ENCODE results near the gene CANT1. TPM values are rescaled to one million over a fixed set of nuclear protein-coding genes. Genes with fewer than 3 reads are reported as not detected.

The CANT1 gene
- total RNA-seq, 1 experiment from 2014 or later = 95.7 TPM

- CTCF ChIA-PET = no interaction called here
- Mint-ChIP-seq H3K27me3 (ENCODE audit: unreplicated experiment) (peaks cover 91% of the 10 kb centered on the region), H3K9me3 (ENCODE audit: low read depth, unreplicated experiment) (peaks cover 4% of the 10 kb centered on the region), H3K36me3 (ENCODE audit: insufficient read depth, unreplicated experiment) (peaks cover 19% of the 10 kb centered on the region), H3K4me1 (ENCODE audit: low read depth, unreplicated experiment) (peaks cover 27% of the 10 kb centered on the region), H3K4me3 (ENCODE audit: low read depth, unreplicated experiment) (no peak overlapping the region), H3K27ac (ENCODE audit: unreplicated experiment) (no peak overlapping the region)
- no TSS peak for BruUV-seq (replicated peaks)
- no peak for TF ChIP-seq CTCF (IDR thresholded peaks at IDR 0.05; ENCODE audit: unreplicated experiment)
- intact Hi-C loops (cut with micrococcal nuclease; ENCODE audit: unreplicated experiment) = no loop called here
- no peak for DNase-seq
These were observed 37.8 kb upstream of the CANT1 start for GRCh38 chr17:79047291-79047920.

GRCh38 chr17:79046916-79047280 is 37.3 kb upstream of the CANT1 start:
- no peak for TF ChIP-seq CTCF (IDR thresholded peaks at IDR 0.05; ENCODE audit: unreplicated experiment)
- Mint-ChIP-seq H3K27me3 (ENCODE audit: unreplicated experiment) (peaks cover 86% of the 10 kb centered on the region), H3K27ac (ENCODE audit: unreplicated experiment) (no peak overlapping the region), H3K4me1 (ENCODE audit: low read depth, unreplicated experiment) (peaks cover 27% of the 10 kb centered on the region), H3K9me3 (ENCODE audit: low read depth, unreplicated experiment) (peaks cover 4% of the 10 kb centered on the region), H3K36me3 (ENCODE audit: insufficient read depth, unreplicated experiment) (peaks cover 23% of the 10 kb centered on the region), H3K4me3 (ENCODE audit: low read depth, unreplicated experiment) (no peak overlapping the region)
- intact Hi-C loops (cut with micrococcal nuclease; ENCODE audit: unreplicated experiment) = no loop called here
- no TSS peak for BruUV-seq (replicated peaks)
- CTCF ChIA-PET = no interaction called here
- no peak for DNase-seq

- H3K9me3 Mint-ChIP-seq (ENCODE audit: low read depth, unreplicated experiment) = peaks cover 4% of the 10 kb centered on the region
- DNase-seq = no peak
- intact Hi-C loops (cut with micrococcal nuclease; ENCODE audit: unreplicated experiment) = no loop called here
- H3K27ac Mint-ChIP-seq (ENCODE audit: unreplicated experiment) = no peak overlapping the region
- H3K36me3 Mint-ChIP-seq (ENCODE audit: insufficient read depth, unreplicated experiment) = peaks cover 23% of the 10 kb centered on the region
- H3K4me3 Mint-ChIP-seq (ENCODE audit: low read depth, unreplicated experiment) = no peak overlapping the region
- CTCF ChIA-PET = interaction anchor here (1.0 to 2.1 kb wide), 7 partner anchors 10 to 354 kb away, joined by 3 to 8 read pairs (median 5); partner anchors contain the start of gene CANT1
- TF ChIP-seq CTCF (IDR thresholded peaks at IDR 0.05; ENCODE audit: unreplicated experiment) = no peak
- BruUV-seq (replicated peaks) = no TSS peak
- peaks cover 27% of the 10 kb centered on the region for H3K4me1 Mint-ChIP-seq (ENCODE audit: low read depth, unreplicated experiment)
- H3K27me3 Mint-ChIP-seq (ENCODE audit: unreplicated experiment) = peaks cover 81% of the 10 kb centered on the region
These were observed 36.8 kb upstream of the CANT1 start for GRCh38 chr17:79046197-79046915.

- no TSS peak for BruUV-seq (replicated peaks)
- H3K36me3 Mint-ChIP-seq (ENCODE audit: insufficient read depth, unreplicated experiment) = peaks cover 23% of the 10 kb centered on the region
- no peak overlapping the region for H3K4me3 Mint-ChIP-seq (ENCODE audit: low read depth, unreplicated experiment)
- peaks cover 75% of the 10 kb centered on the region for H3K27me3 Mint-ChIP-seq (ENCODE audit: unreplicated experiment)
- CTCF ChIA-PET = interaction anchor here (1.0 to 2.1 kb wide), 8 partner anchors 10 to 355 kb away, joined by 3 to 8 read pairs (median 4); partner anchors contain the start of gene CANT1
- no peak overlapping the region for H3K27ac Mint-ChIP-seq (ENCODE audit: unreplicated experiment)
- peak; percentile 79 for TF ChIP-seq CTCF (IDR thresholded peaks at IDR 0.05; ENCODE audit: unreplicated experiment)
- peaks cover 4% of the 10 kb centered on the region for H3K9me3 Mint-ChIP-seq (ENCODE audit: low read depth, unreplicated experiment)
- intact Hi-C loops (cut with micrococcal nuclease; ENCODE audit: unreplicated experiment) = no loop called here
- peaks cover 27% of the 10 kb centered on the region for H3K4me1 Mint-ChIP-seq (ENCODE audit: low read depth, unreplicated experiment)
- peak; percentile 84 for DNase-seq
These were observed 36.3 kb upstream of the CANT1 start for GRCh38 chr17:79045842-79046196.

All from Calu3 (cell line).